Hepatocyte (in vitro differentiated cells): ENCODE measurements around the gene RASA3. TPM values are rescaled to one million over a fixed set of nuclear protein-coding genes. Genes with fewer than 3 reads are reported as not detected.

ENCODE experiments used
- DNase-seq: peaks from one replicate; pipeline ENCODE4 v3.0.0-alpha.2; 2016; ENCODE audit warnings: low spot score
- H2AFZ ChIP-seq: fragments of 200-600 bp; sonication (generic); 2 replicates; pipeline ENCODE4 v1.6.0; 2016; ENCODE audit warnings: antibody characterized with exemption, mild to moderate bottlenecking
- H3K27ac ChIP-seq: fragments of 200-600 bp; sonication (generic); 2 replicates; pipeline ENCODE4 v1.5.1; 2016; ENCODE audit warnings: mild to moderate bottlenecking
- H3K27me3 ChIP-seq: fragments of 200-600 bp; sonication (generic); 2 replicates; pipeline ENCODE4 v1.6.1; 2016
- H3K36me3 ChIP-seq: fragments of 200-600 bp; sonication (generic); replicated peaks from 2 replicates; pipeline ENCODE4 v1.5.1; 2016; ENCODE audit warnings: low read depth; ENCODE audit not compliant: insufficient read depth
- H3K4me1 ChIP-seq: fragments of 200-600 bp; sonication (generic); 2 replicates; pipeline ENCODE4 v1.5.1; 2016; ENCODE audit warnings: mild to moderate bottlenecking, moderate library complexity; ENCODE audit not compliant: insufficient read depth
- H3K4me2 ChIP-seq: fragments of 200-600 bp; sonication (generic); 2 replicates; pipeline ENCODE4 v1.6.0; 2016
- H3K4me3 ChIP-seq: fragments of 200-600 bp; sonication (generic); 2 replicates; pipeline ENCODE4 v1.5.1; 2016; ENCODE audit warnings: mild to moderate bottlenecking
- H3K79me2 ChIP-seq: fragments of 200-600 bp; sonication (generic); 2 replicates; pipeline ENCODE4 v1.6.0; 2017; ENCODE audit warnings: mild to moderate bottlenecking
- H3K9me2 ChIP-seq: fragments of 200-600 bp; sonication (generic); replicated peaks from 2 replicates; pipeline ENCODE4 v1.6.0; 2017; ENCODE audit warnings: mild to moderate bottlenecking; ENCODE audit not compliant: insufficient read depth
- H3K9me3 ChIP-seq: fragments of 200-600 bp; sonication (generic); 2 replicates; pipeline ENCODE4 v1.5.1; 2016; ENCODE audit warnings: low read depth, mild to moderate bottlenecking
- H4K20me1 ChIP-seq: fragments of 200-600 bp; sonication (generic); 2 replicates; pipeline ENCODE4 v1.6.0; 2016; ENCODE audit warnings: mild to moderate bottlenecking; ENCODE audit not compliant: insufficient read depth, poor library complexity, severe bottlenecking
- EZH2 ChIP-seq: fragments of 200-600 bp; sonication (generic); IDR thresholded peaks from 2 replicates; pipeline ENCODE4 v1.6.1; 2016; ENCODE audit warnings: antibody characterized with exemption, mild to moderate bottlenecking, borderline replicate concordance
- EZH2phosphoT487 ChIP-seq: fragments of 200-600 bp; sonication (generic); IDR thresholded peaks from one replicate; pipeline ENCODE4 v1.6.1; 2018; ENCODE audit warnings: antibody characterized with exemption, mild to moderate bottlenecking, low read depth, moderate library complexity; ENCODE audit not compliant: unreplicated experiment, severe bottlenecking
- WGBS: methylation state at CpG from one replicate; pipeline ENCODE4 v1.1.6; 2016; ENCODE audit warnings: low lambda C conversion rate; ENCODE audit errors: missing lambda C conversion rate; 5-methylcytosine and 5-hydroxymethylcytosine counted together
- polyA plus RNA-seq: library from polyadenylated mRNA; unstranded; fragments of >200 nt; fragmentation: Nextera tagmentation; extraction: Ambion mirVana; gene quantifications from 2 replicates; pipeline ENCODE4 v1.2.1, GENCODE V29; 2016
- total RNA-seq: library from RNA; depleted of rRNA; stranded (reverse); fragments of >200 nt; gene quantifications from 2 replicates; pipeline ENCODE4 v1.2.3, GENCODE V29; 2014
- TF ChIP-seq, protein P1 (sequence below): fragments of 200-600 bp; sonication (generic); IDR thresholded peaks from 2 replicates; pipeline ENCODE4 v1.5.1; 2016; ENCODE audit warnings: antibody characterized with exemption, mild to moderate bottlenecking; ENCODE audit not compliant: poor library complexity

The RASA3 gene
- total and polyA plus RNA-seq, 2 experiments from 2014 or later, result 5.6 to 6.1 TPM

DNA sequence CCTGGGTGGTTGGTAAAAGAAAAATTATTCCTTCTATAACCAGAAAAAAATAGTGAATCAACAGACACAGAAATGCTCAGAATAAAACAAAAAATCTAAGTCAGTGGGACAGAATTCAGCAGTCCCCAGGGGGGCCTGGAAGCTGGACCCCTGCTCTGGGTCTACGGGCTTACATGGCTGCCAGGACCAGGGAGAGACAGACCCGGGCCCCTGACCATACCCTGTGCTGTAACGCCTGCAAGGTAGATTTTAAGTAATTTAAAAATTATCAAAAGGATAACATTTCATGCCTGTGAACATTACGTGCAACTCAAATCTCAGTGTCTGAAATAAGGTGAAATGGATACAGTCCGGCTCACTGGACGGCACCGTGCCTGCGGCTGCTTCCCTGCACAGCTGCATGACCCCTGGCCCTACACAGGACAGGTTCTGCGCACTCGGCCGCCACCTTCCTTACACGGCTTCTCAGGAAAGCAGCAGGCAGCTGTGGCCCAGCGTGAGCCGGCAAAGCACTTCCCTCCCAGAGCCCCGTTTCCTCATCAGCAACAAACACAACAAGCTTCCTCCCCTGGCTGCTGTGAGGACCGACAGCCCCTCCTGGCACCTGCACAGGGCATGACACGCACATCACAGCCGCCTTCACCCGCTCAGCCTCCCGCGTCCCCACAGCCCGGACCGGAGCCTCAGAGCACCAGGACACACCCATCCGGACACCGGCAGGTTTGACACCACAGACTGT, 22.2 kb downstream of the RASA3 start:
- H3K4me2 ChIP-seq, result no peak overlapping the region
- no peak for DNase-seq
- TF ChIP-seq EZH2, result no peak
- TF ChIP-seq, protein P1, sequence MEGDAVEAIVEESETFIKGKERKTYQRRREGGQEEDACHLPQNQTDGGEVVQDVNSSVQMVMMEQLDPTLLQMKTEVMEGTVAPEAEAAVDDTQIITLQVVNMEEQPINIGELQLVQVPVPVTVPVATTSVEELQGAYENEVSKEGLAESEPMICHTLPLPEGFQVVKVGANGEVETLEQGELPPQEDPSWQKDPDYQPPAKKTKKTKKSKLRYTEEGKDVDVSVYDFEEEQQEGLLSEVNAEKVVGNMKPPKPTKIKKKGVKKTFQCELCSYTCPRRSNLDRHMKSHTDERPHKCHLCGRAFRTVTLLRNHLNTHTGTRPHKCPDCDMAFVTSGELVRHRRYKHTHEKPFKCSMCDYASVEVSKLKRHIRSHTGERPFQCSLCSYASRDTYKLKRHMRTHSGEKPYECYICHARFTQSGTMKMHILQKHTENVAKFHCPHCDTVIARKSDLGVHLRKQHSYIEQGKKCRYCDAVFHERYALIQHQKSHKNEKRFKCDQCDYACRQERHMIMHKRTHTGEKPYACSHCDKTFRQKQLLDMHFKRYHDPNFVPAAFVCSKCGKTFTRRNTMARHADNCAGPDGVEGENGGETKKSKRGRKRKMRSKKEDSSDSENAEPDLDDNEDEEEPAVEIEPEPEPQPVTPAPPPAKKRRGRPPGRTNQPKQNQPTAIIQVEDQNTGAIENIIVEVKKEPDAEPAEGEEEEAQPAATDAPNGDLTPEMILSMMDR, result no peak
- TF ChIP-seq EZH2phosphoT487, result no peak

DNA sequence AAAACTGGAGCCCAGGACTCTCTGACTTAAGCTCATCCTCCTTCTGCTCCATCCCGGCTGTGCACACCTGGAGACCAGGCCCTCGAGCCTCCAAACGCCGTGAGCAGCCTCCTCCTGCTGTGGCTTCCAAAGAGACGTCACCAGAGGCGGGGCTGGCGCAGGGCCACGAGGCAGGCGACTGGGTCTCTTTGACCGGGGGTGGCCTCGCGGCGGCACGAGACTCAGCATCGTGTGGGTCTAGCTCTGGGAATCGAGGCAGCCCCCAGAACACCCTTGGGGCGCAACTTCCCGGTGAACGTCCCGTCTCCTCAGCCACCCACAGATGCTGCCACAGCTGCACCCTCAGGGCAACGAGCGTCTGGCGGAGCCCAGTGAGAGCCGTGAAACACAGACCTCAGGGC, 22.8 kb downstream of the RASA3 start:
- Histone ChIP-seq H3K79me2 (peaks cover 16% of the 10 kb centered on the region), H3K4me3 (no peak overlapping the region), H3K9me2 (no peaks in the 10 kb centered on the region), H3K4me2 (no peak overlapping the region), H2AFZ (no peak overlapping the region), H3K36me3 (no peaks in the 10 kb centered on the region), H4K20me1 (no peaks in the 10 kb centered on the region), H3K9me3 (no peaks in the 10 kb centered on the region), H3K4me1 (peaks cover 10% of the 10 kb centered on the region), H3K27me3 (no peaks in the 10 kb centered on the region), H3K27ac (no peak overlapping the region)
- 65% methylated on average over 23 of the region's 24 CpGs for WGBS
- no peak for DNase-seq
- TF ChIP-seq EZH2 (no peak), EZH2phosphoT487 (no peak)
- TF ChIP-seq, protein P1, result no peak

More for the DNA sequence above, 22.2 kb downstream of the RASA3 start:
- 80% methylated on average over 25 of the region's 25 CpGs for WGBS
- Histone ChIP-seq H3K4me1 (peaks cover 14% of the 10 kb centered on the region), H2AFZ (no peak overlapping the region), H3K9me3 (no peaks in the 10 kb centered on the region), H3K79me2 (peaks cover 16% of the 10 kb centered on the region), H3K27ac (no peak overlapping the region), H3K9me2 (no peaks in the 10 kb centered on the region), H3K4me3 (no peak overlapping the region), H3K36me3 (no peaks in the 10 kb centered on the region), H3K27me3 (no peaks in the 10 kb centered on the region), H4K20me1 (no peaks in the 10 kb centered on the region)

DNA sequence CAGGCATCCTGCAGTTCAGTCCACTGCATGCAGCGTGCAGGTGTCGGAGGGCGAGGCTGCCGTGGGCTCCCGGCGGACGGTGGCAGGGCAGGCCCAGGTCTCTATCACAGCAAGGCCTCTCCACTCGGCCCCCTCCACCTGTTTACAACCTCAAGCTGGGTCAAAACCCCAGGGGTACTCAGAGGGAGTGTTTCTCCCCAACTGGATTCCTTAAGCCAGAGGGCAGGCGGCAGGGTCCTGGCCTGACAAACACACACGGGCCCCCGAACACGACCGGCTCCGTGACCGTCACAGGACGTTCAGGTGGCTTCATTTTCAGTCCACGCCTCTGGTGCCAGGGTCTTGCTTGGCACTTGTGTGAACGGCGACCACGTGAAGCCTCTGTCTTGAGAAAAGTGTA, 23.5 kb downstream of the RASA3 start:
- Histone ChIP-seq H4K20me1 (no peaks in the 10 kb centered on the region), H3K27ac (no peak overlapping the region), H3K9me2 (no peaks in the 10 kb centered on the region), H3K4me3 (no peak overlapping the region), H3K36me3 (no peaks in the 10 kb centered on the region), H3K9me3 (no peaks in the 10 kb centered on the region), H3K4me1 (peaks cover 10% of the 10 kb centered on the region), H3K79me2 (peaks cover 10% of the 10 kb centered on the region), H3K4me2 (no peak overlapping the region), H2AFZ (no peak overlapping the region), H3K27me3 (no peaks in the 10 kb centered on the region)
- DNase-seq, result no peak
- TF ChIP-seq, protein P1, result no peak
- no peak for TF ChIP-seq EZH2phosphoT487
- TF ChIP-seq EZH2, result no peak
- WGBS, result 91% methylated on average over 20 of the region's 20 CpGs
